Astrocyte (in vitro differentiated cells and primary cell): ENCODE results near the gene NXF1. TPM values are rescaled to one million over a fixed set of nuclear protein-coding genes. Genes with fewer than 3 reads are reported as not detected.

Experiments used
- DNase-seq: peaks from one replicate; pipeline ENCODE4 v3.0.0-alpha.2; 2010; ENCODE audit warnings: low read depth
- FAIRE-seq: peaks from 2 replicates; lab custom pipeline; 2011; peaks lifted over from hg19 to GRCh38; lab: Jason Lieb, UNC
- H2AFZ ChIP-seq: 2 replicates; pipeline ENCODE4 v1.6.0; 2012; ENCODE audit warnings: low read depth, low read length, inconsistent platforms
- H3K27ac ChIP-seq: 2 replicates; pipeline ENCODE4 v1.5.1; 2011; ENCODE audit warnings: low read depth, low read length, inconsistent platforms
- H3K27me3 ChIP-seq: 2 replicates; pipeline ENCODE4 v1.6.0; 2011; ENCODE audit warnings: low read length, inconsistent platforms; ENCODE audit not compliant: insufficient read depth
- H3K36me3 ChIP-seq: 2 replicates; pipeline ENCODE4 v1.5.1; 2011; ENCODE audit warnings: low read length, inconsistent platforms; ENCODE audit not compliant: insufficient read depth
- H3K4me1 ChIP-seq: 2 replicates; pipeline ENCODE4 v1.5.1; 2011; ENCODE audit warnings: low read length, inconsistent platforms; ENCODE audit not compliant: insufficient read depth
- H3K4me2 ChIP-seq: 2 replicates; pipeline ENCODE4 v1.6.0; 2012; ENCODE audit warnings: low read length, inconsistent platforms
- H3K4me3 ChIP-seq: 2 replicates; pipeline ENCODE4 v1.5.1; 2011; ENCODE audit warnings: low read depth, mild to moderate bottlenecking, low read length, inconsistent platforms; ENCODE audit not compliant: insufficient read depth
- H3K79me2 ChIP-seq: 2 replicates; pipeline ENCODE4 v1.6.0; 2012; ENCODE audit warnings: mild to moderate bottlenecking, low read length, inconsistent platforms; ENCODE audit not compliant: insufficient read depth
- H3K9ac ChIP-seq: 2 replicates; pipeline ENCODE4 v1.6.0; 2012; ENCODE audit warnings: mild to moderate bottlenecking, low read length, inconsistent platforms
- H3K9me3 ChIP-seq: 2 replicates; pipeline ENCODE4 v1.5.1; 2012; ENCODE audit warnings: low read depth, mild to moderate bottlenecking, low read length, inconsistent platforms; ENCODE audit not compliant: insufficient read depth
- H4K20me1 ChIP-seq: 2 replicates; pipeline ENCODE4 v1.6.0; 2012; ENCODE audit warnings: low read length, inconsistent platforms; ENCODE audit not compliant: insufficient read depth
- H3K27ac Mint-ChIP-seq: one replicate; pipeline ENCODE4 v1.8.0; 2021; ENCODE audit warnings: mild to moderate bottlenecking, mixed read lengths; ENCODE audit not compliant: unreplicated experiment
- H3K27me3 Mint-ChIP-seq: one replicate; pipeline ENCODE4 v1.8.0; 2021; ENCODE audit warnings: low read depth, mixed read lengths; ENCODE audit not compliant: unreplicated experiment
- H3K36me3 Mint-ChIP-seq: one replicate; pipeline ENCODE4 v1.8.0; 2021; ENCODE audit warnings: low read depth, mixed read lengths; ENCODE audit not compliant: unreplicated experiment
- H3K4me1 Mint-ChIP-seq: one replicate; pipeline ENCODE4 v1.8.0; 2021; ENCODE audit warnings: low read depth, mixed read lengths; ENCODE audit not compliant: unreplicated experiment
- H3K4me3 Mint-ChIP-seq: one replicate; pipeline ENCODE4 v1.8.0; 2021; ENCODE audit warnings: mild to moderate bottlenecking, moderate library complexity, mixed read lengths; ENCODE audit not compliant: unreplicated experiment
- H3K9me3 Mint-ChIP-seq: one replicate; pipeline ENCODE4 v1.8.0; 2021; ENCODE audit warnings: mild to moderate bottlenecking, mixed read lengths; ENCODE audit not compliant: unreplicated experiment
- CTCF ChIP-seq: IDR thresholded peaks from 2 replicates; pipeline ENCODE4 v1.5.1; 2011; ENCODE audit warnings: low read depth, mild to moderate bottlenecking, inconsistent platforms, low read length, moderate library complexity; ENCODE audit not compliant: insufficient read depth
- EZH2 ChIP-seq: IDR thresholded peaks from 2 replicates; pipeline ENCODE4 v1.6.1; 2012; ENCODE audit warnings: mild to moderate bottlenecking, low read length, inconsistent platforms; ENCODE audit not compliant: insufficient read depth
- total RNA-seq: library from RNA; stranded (reverse); gene quantifications from 2 replicates; pipeline ENCODE4 v1.2.1, GENCODE V29; 2021

Gene NXF1
- total RNA-seq, 1 donor from 2014 or later = 55.9 TPM

- Histone ChIP-seq H3K9ac (no peak overlapping the region), H3K36me3 (peaks cover 20% of the 10 kb centered on the region), H3K79me2 (peaks cover 80% of the 10 kb centered on the region), H3K27ac (no peak overlapping the region), H4K20me1 (peaks cover 38% of the 10 kb centered on the region), H3K4me2 (no peak overlapping the region), H3K4me1 (peaks cover 20% of the 10 kb centered on the region), H2AFZ (no peak overlapping the region), H3K27me3 (no peaks in the 10 kb centered on the region), H3K4me3 (no peak overlapping the region), H3K9me3 (no peaks in the 10 kb centered on the region)
- no peaks in the 10 kb centered on the region for H3K27me3 Mint-ChIP-seq
- TF ChIP-seq CTCF = no peak
- no peak for TF ChIP-seq EZH2
- no peaks in the 10 kb centered on the region for H3K9me3 Mint-ChIP-seq
- H3K27ac Mint-ChIP-seq = peak overlapping the region; percentile 63
- peaks cover 17% of the 10 kb centered on the region for H3K36me3 Mint-ChIP-seq
- FAIRE-seq = no peak
- H3K4me1 Mint-ChIP-seq = peaks cover 10% of the 10 kb centered on the region
- H3K4me3 Mint-ChIP-seq = no peak overlapping the region
- no peak for DNase-seq
Observed at GRCh38 chr11:62835336-62835735, 30.1 kb upstream of the NXF1 start.

GRCh38 chr11:62832336-62833234, 27.3 kb upstream of the NXF1 start, which contains the start of gene TEX54:
Gene TEX54, minus strand, starts transcription at chr11:62832841.
- H3K4me1 ChIP-seq = peaks cover 20% of the 10 kb centered on the region
- no peaks in the 10 kb centered on the region for H3K9me3 Mint-ChIP-seq
- peak within 1 kb of the TSS; percentile 94 for H3K9ac ChIP-seq
- DNase-seq (no peak), FAIRE-seq (no peak)
- peak within 1 kb of the TSS; percentile 98 for H3K4me3 Mint-ChIP-seq
- peak within 1 kb of the TSS; percentile 75 for H3K4me3 ChIP-seq
- peaks cover 26% of the 10 kb centered on the region for H3K36me3 ChIP-seq
- H3K4me2 ChIP-seq = peak within 1 kb of the TSS; percentile 94
- no peaks in the 10 kb centered on the region for H3K27me3 Mint-ChIP-seq
- peak within 1 kb of the TSS; percentile 98 for H3K27ac ChIP-seq
- H2AFZ ChIP-seq = peak within 1 kb of the TSS; percentile 66
- no peaks in the 10 kb centered on the region for H3K27me3 ChIP-seq
- H3K79me2 ChIP-seq = peaks cover 86% of the 10 kb centered on the region
- no peaks in the 10 kb centered on the region for H3K9me3 ChIP-seq
- H4K20me1 ChIP-seq = peaks cover 60% of the 10 kb centered on the region
- H3K4me1 Mint-ChIP-seq = peaks cover 7% of the 10 kb centered on the region
- peak within 1 kb of the TSS; percentile 100 for H3K27ac Mint-ChIP-seq
- H3K36me3 Mint-ChIP-seq = peaks cover 20% of the 10 kb centered on the region
- TF ChIP-seq CTCF (no peak), EZH2 (no peak)
